ENCODE results near the gene FOXP2.
"Not testable (repeated sequence)": the region's sequence is repeated elsewhere in the genome, so short reads cannot be mapped to it uniquely, and the experiment has no call there.

Gene FOXP2

DNA sequence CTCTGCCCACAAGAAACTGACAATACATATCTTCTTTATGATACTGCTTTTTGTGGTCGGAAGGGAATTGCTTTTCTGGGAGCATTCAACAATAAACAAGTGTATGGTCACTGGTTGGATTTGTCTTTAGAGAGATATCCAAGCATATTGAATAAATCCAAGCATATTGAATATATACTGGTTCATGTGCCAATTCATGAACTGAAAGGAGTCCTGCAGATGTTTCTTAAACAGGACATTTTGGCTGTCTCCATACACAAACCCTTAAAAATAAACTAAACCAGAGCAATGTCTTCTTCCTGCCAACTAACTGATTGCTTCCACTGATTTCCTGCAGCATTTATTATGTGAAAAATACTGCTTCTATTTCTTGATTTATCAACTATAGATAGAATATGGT, 173.9 kb downstream of the FOXP2 start:
- no peak for DNase-seq (ENCODE audit: low read depth in 2 of 2)

DNA sequence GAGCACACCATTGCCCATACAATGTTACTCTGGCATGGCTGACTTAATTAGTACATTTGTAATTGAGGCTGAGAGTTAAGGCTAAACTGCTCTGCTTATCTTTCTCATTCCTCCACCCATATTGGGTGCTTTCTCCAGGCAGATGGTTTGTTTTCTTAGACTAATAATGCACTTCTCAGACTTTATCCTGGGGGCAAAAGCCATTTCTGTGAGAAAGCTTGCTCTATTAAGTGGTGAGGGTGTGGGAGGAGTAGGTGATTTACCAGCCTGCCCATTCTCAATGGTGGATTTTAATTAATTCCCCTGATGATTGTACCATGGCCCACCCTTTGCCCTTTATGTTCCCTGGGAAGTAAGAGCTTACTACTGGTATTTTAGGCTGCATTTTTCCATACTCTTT, 174.8 kb downstream of the FOXP2 start:
- no peak for DNase-seq (ENCODE audit: low read depth in 2 of 2)

DNA sequence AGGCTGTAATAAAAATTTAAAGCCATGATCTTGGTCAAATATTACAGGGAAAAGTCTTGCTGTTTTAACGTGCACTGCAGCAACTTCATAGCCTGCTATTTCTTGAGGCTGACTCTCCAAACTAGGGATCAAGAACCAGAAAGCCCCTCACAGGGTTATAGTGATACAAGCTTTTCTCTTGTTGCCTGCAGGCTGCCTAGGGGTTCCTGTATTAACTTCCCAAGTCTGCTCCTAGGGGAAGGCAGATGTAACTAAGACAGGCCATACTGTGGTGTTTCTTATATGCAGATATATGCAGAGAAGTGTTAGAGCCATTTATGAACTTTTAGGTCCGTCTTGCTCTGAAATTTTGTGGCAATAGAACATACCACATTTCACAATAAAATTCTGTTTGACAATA, 175.7 kb downstream of the FOXP2 start:
- DNase-seq (ENCODE audit: low read depth in 2 of 2) = no peak

DNA sequence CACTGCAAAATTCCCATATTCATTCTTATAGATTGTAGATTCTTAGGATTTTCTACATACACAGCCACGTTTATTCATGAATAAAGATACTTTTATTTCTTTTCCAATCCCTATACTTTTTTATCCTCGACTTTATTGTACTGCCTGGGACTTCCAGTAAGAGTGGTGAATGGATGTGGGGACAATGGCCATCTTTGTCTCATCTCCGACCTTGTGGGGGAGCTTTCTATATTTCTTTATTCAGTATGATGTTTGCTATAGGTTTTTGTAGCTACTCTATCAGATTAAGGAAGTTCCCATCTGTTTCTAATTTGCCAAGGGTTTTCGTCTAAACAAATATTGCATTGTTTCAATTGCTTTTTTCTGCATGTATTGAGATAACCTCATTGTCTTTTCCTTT, 184.3 kb downstream of the FOXP2 start:
- DNase-seq (ENCODE audit: low read depth in 2 of 2) = no peak

DNA sequence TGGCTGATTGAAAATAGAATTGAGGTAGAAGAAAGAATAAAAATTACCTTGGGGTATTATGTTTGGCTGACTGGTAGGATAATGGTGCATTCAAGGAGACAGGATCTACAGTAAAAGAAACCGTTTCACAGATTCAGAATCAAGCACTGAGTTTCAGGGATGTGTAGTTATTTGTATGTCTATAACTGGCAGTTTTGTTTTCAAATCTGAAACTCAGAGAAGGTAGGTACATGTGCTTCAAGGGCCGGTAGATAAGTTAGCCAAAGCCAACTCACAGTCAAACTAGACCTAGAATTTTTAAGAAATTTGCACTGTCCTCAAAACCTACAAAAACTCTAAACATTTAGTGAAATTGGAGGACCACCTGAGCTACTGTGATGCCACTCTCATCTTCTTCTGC, 191.5 kb downstream of the FOXP2 start:
- no peak for DNase-seq (ENCODE audit: low read depth in 2 of 2)

DNA sequence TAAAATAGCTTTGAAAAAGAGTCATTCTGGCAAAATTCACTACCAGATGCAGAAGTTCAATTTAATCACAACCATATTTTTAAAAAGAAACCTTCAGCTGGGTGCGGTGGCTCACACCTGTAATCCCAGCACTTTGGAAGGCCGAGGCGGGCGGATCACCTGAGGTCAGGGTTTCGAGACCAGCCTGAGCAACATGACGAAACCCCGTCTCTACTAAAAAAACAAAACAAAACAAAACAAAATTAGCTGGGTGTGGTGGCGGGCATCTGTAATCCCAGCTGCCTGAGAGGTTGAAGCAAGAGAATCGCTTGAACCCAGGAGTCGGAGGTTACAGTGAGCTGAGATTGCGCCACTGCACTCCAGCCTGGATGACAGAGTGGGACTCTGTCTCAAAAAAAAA, 194.2 kb downstream of the FOXP2 start:
- not testable (repeated sequence) for DNase-seq (ENCODE audit: low read depth in 2 of 2)

DNA sequence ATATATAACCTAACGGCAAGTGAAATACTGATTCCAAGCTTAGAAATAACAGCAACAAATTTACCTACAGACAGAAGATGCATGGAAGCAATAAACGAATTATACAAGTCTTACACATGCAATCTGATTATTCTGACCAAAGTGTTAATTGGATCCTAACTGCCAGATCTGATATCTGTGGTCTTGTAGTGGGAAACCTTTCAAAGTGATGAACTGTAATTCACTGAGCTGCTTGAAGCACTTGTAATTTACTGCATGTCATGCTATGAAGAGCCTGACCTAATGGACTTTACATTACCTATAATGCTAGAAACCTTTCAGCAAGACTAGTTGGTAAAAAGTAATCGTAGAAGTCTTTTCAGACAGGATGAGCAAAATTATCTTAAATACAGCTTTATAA, 205.6 kb downstream of the FOXP2 start:
- DNase-seq (ENCODE audit: low read depth in 2 of 2) = no peak

DNA sequence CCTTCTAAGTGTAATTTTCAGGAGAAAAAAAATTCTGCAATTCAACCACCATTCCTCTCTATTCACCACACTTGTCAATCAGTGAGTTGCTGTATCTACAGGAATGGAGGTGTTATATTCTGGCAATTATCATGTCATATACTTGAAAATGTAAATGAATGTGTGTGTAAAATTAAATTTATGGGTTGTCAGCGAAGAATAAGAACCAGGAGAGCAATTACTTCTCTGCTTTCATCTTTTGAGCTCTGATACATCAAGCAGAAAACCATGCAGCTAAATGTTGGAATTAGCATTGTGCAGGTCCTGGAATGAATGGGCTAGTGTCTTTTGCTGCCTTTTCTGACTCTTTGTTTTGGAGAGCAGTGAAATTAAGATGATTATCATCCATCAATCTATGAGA, 207.6 kb downstream of the FOXP2 start:
- DNase-seq (ENCODE audit: low read depth in 2 of 2) = no peak

DNA sequence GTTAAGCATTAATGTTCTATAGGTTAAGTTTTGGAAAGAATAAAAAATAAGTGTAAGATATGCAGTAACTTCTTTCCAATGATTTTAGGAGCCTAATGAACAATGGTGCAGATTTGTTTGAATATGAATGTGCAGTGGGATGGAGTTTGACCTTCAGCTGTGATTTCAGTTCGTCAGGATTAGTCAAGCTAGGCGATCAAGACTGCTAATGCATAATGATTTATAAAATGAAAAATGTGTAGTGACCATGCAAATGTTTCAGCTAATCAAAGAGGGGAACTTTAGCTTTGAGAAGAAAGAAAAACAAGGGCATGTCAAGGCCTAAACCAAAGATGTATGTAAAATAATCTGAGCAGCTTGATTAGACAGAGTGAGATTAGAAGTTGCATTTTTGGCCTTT, 208.5 kb downstream of the FOXP2 start:
- DNase-seq (ENCODE audit: low read depth in 2 of 2) = no peak

DNA sequence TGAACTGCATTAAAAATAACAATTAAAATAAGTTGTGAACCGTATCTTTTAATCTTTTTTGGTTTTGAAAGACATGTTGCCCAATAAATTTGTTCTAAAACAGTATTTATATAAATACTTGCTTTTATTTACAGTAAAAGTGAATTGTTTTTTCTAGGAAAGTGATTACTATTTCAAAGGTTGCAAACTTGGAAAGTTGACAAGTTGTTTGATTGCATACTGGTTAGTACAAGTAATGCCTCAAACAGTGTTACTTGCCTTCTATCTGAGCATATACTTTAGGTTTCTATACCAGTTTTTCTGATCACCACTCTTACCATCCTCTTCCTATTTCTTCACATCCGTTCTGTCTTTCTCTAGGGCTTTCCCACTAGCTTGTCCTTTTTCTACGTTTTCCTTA, 212.6 kb downstream of the FOXP2 start:
- no peak for DNase-seq (ENCODE audit: low read depth in 2 of 2)

DNA sequence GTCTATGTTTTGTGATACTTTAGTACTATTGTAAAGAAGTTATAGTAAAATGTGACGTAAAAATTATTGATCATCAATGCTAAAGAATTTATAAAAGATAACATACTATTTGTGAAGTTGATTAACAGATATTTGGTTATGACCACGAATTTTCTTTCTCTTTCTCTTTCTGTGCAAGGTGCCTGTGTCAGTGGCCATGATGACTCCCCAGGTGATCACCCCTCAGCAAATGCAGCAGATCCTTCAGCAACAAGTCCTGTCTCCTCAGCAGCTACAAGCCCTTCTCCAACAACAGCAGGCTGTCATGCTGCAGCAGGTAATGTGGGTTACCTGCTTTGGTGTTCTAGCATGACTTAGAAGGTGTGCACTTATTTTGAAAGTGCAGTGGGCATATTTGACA, 213.7 kb downstream of the FOXP2 start:
- DNase-seq (ENCODE audit: low read depth in 2 of 2) = no peak

DNA sequence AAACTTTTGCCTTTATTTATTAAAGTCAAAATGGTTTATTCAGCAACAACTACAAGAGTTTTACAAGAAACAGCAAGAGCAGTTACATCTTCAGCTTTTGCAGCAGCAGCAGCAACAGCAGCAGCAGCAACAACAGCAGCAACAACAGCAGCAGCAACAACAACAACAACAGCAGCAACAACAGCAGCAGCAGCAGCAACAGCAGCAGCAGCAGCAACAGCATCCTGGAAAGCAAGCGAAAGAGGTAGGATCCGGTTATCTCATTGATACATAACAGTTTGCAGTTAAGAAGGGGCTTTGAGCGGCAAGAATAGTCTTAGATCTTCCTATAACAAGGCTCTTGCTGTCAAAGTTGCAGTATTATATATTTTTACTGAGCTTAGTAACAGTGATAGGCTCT, 215.1 kb downstream of the FOXP2 start:
- no peak for DNase-seq (ENCODE audit: low read depth in 2 of 2)

DNA sequence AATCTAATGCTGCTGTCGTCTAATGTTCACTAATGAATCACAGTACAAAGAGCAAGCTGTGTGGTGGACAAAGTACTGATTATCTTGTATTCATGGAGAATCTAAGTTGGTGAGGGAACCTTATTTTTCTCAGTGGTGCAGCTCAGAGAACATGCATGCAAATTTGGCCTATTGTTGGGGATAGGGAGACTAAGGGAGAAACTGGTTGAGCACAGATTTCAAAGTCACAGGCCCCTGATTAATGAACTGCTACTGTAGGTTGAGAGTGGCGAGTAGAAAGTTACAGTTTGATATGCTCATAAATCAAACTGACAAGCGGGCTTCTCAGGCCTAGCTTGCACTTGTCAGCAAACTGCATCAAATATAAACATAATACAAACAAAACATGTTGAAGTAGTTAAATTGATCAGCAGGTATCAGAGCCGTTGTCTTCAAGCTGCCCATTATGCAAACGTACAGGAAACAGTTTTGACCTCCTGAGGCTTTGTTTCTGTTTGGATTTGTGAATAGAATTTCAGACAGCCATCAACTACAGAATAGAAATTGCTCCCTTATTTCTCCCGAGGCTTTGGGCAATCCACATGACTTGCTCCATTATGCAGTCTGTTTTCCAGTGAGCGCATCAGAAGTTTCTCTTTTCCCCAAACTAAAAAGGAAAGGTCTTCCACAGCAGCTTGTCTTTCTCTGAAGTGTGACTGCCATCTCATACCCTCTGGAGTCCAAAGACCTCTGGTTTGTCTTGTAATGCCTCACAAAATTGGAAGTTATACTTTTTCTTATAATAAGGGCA, 215.8 kb downstream of the FOXP2 start:
- no peak for DNase-seq (ENCODE audit: low read depth in 2 of 2)

DNA sequence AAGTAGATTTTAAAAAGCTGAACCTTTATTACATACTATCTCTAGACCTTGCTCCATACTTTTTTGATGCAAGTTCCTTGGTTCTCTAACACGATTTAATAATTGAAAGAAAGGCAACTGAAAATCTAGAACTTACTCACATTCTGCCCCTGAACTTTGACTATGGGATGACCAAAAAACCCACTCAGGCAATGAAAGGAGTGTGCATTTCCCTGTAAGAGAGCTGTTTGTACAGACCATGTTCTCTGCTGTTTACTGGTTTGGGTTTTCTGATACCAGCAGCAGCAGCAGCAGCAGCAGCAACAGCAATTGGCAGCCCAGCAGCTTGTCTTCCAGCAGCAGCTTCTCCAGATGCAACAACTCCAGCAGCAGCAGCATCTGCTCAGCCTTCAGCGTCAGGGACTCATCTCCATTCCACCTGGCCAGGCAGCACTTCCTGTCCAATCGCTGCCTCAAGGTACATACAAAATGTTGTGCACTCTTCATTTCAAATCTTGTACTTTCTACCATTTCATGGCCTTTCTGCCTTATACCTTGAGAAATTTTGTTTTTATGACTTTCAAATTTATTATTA, 216.7 kb downstream of the FOXP2 start:
- no peak for DNase-seq (ENCODE audit: low read depth in 2 of 2)

DNA sequence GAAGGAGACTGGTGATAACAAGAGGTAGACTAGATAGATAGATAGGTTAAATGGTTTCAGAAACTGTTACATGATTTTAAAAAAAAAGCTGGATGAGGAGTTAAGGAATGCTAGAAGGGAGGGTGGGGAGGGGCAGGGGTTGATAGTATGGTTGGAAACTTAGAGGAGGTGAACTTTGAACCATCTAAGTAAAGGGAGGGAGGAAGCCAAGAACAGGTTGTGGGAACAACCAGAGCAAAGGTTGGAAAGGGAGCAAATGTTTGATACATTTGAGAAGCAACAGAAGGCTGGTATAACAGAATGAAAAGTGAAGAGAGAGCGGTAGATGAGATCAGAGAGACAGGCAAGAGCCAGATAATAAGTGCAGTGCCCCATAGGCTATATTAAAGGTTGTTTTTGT, 224.8 kb downstream of the FOXP2 start:
- DNase-seq (ENCODE audit: low read depth in 2 of 2) = no peak

DNA sequence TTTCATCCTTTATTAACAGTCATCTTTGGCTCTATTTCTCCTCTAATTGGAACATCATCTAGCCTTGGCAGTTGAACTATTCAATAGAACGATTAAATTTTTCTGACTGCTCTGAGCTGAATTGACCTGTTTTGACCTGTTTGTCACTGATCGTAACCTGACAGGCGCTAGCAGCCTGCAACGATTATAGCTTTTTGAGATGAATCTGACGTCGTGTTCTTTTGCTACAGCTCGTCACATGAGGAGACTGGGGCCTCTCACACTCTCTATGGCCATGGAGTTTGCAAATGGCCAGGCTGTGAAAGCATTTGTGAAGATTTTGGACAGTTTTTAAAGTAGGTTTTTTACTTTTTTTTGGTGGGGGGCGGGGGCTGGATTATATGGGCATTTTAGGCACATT, 229.8 kb downstream of the FOXP2 start:
- DNase-seq (ENCODE audit: low read depth in 2 of 2) = no peak

DNA sequence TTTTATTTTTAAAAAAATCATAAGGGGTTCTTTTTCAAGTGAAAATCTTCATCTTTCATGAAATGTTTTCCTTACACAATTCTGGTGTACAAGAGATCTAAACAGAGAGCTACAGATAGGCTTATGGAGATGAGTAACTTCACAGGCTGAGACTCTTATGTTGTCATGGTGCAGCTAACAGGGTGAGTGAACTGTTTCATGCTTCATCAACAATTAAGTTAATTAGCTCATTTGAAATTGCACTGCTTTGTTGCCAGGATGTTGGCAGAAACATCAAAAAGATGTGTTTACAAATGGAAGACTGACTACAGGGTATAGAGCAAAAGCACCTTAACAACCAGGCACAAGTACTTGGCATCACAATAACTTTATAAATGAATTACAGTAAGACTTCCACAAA, 230.8 kb downstream of the FOXP2 start:
- DNase-seq (ENCODE audit: low read depth in 2 of 2) = no peak

DNA sequence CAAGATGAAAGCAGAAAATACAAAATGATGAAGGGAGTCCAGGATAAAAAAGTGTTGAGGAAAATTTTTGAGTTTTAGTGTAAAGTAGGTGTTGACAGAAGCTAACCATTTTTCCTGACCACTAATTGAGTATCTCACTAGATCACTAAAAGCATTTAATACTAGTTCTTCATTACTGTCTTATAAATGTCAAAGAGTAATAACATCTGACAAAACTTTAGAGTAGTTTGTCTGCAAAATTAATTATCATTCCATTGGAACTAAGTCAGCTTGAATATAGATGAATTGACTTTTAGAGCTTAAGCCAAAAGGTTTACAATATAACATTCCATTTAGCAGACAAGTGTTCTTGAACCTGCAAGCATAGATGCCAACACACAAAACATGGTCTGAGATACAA, 232.9 kb downstream of the FOXP2 start:
- no peak for DNase-seq (ENCODE audit: low read depth in 2 of 2)

DNA sequence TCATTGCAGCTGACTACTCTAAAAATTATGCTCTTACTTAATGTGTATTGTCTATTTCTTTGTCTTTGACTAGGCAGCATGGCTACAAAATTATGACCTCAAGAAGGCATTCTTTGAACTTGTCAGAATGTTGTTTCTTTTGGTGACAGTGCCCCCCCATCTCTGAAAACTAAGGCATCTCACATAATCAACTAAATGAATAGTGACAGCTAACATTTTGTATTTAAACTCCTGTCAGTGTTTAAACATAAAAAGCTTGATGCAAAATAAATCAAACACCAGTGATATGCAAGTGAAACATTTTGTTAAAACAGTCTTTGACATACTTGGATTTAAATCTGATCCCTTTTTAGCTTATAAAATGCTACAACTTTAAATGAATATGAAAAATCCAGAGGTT, 233.5 kb downstream of the FOXP2 start:
- no peak for DNase-seq (ENCODE audit: low read depth in 2 of 2)

DNA sequence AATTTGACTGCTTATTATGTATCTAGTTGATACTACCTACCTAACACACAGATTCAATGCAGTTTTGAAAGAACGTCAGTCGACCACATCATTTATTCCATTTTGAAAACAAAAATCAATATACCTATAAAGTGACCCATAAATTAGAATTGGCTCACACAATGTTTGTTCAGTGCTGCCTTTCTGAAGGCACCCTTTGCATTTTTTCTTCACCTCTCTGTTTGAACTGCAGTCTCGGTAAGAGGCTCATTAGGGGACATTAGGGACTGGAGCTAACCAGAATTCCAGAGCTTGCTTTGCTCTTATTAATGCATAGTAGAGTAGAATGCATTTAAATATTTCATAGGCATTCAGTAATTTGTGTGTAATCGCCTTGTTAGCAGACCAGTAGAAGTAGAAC, 234.1 kb downstream of the FOXP2 start:
- no peak for DNase-seq (ENCODE audit: low read depth in 2 of 2)

DNA sequence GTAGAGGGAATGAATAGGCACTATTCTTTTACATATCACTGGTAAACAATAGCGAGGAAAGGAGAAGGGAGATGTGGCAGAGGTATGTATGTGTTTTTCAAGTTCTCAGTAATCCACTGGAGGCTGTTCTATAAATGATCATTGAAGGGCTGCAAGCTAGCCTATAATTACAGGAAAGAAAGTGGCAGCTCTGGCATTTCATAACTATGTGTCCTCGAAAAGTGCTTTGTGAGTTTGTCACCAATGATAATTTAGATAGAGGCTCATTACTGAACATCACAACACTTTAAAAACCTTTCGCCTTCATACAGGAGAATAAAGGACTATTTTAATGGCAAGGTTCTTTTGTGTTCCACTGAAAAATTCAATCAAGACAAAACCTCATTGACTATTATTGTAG, 235.1 kb downstream of the FOXP2 start:
- DNase-seq (ENCODE audit: low read depth in 2 of 2) = no peak

DNA sequence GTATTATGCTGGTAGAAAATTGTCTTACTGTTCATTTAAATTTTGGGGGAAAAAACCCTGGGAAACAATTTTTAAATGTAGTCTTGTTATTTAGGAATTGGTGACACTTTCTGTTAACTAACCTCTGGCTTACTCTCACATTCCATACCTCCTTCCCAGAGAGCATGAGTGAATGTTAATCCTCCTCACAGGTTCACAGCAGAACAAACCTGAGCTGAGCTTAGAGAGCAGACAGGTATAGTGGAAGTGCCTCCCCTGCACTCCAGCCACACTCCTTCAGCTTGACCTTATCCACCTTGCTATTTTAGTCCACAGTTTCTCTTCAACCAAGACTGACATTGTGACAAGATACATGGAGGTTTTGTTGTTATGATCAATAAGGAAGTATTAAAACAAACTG, 235.9 kb downstream of the FOXP2 start:
- no peak for DNase-seq (ENCODE audit: low read depth in 2 of 2)

DNA sequence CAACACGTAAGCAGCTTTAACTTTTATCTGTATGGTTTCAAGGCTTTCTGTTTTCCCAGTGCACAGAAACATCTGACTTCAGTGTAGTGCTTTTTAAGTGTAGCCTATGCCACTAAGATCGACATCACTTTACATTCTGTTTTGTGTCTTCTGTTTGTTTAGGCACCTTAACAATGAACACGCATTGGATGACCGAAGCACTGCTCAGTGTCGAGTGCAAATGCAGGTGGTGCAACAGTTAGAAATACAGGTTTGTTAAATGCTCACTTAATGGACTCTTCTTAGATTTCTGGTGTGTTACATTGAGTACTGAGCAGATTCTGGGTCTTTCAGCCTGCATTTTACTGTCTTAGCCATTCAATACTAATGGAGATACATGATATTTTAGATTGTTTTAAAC, 237.4 kb downstream of the FOXP2 start:
- no peak for DNase-seq (ENCODE audit: low read depth in 2 of 2)
